SK-N-SH (cell line): ENCODE results near the gene TP73.

ENCODE experiments used
- ELF1 ChIP-seq: IDR thresholded peaks from 2 replicates; pipeline ENCODE4 v1.4.0; 2012
- EP300 ChIP-seq, 2 experiments: IDR thresholded peaks; 2 replicates each; pipeline versions ENCODE4 v1.4.0 to v1.6.1; 2012; ENCODE audit warnings: borderline replicate concordance in 1 of 2, low read depth in 1 of 2, low read length in 1 of 2
- FOXJ3 ChIP-seq: sonication (generic); formaldehyde crosslinking; IDR thresholded peaks from 2 replicates; pipeline ENCODE4 v1.5.1; 2020; ENCODE audit warnings: mild to moderate bottlenecking, missing genetic modification reagents
- FOXM1 ChIP-seq: IDR thresholded peaks from 2 replicates; pipeline ENCODE4 v1.4.0; 2012; ENCODE audit warnings: low read depth, mild to moderate bottlenecking
- GABPA ChIP-seq: IDR thresholded peaks from 2 replicates; pipeline ENCODE4 v1.4.0; 2012; ENCODE audit warnings: low read depth, mild to moderate bottlenecking
- MAX ChIP-seq: IDR thresholded peaks from 2 replicates; pipeline ENCODE4 v1.4.0; 2012; ENCODE audit warnings: low read depth
- MXI1 ChIP-seq: IDR thresholded peaks from 2 replicates; pipeline ENCODE4 v1.6.1; 2012; ENCODE audit warnings: mild to moderate bottlenecking, low read depth, low read length, improper control_type of control experiment
- NRF1 ChIP-seq: IDR thresholded peaks from 2 replicates; pipeline ENCODE4 v1.6.1; 2012; ENCODE audit warnings: low read depth, mild to moderate bottlenecking, low read length
- POLR2AphosphoS5 ChIP-seq: IDR thresholded peaks from 2 replicates; pipeline ENCODE4 v1.6.1; 2012; ENCODE audit warnings: low read depth, low read length
- RFX5 ChIP-seq: IDR thresholded peaks from 2 replicates; pipeline ENCODE4 v1.6.1; 2012; ENCODE audit warnings: mild to moderate bottlenecking, improper control_type of control experiment, low read length
- SIN3A ChIP-seq: IDR thresholded peaks from 2 replicates; pipeline ENCODE4 v1.6.1; 2012; ENCODE audit warnings: low read depth, mild to moderate bottlenecking, low read length, moderate library complexity, borderline replicate concordance
- TEAD4 ChIP-seq: IDR thresholded peaks from 2 replicates; pipeline ENCODE4 v1.4.0; 2012; ENCODE audit warnings: mild to moderate bottlenecking, borderline replicate concordance; ENCODE audit not compliant: insufficient read depth
- ZBTB33 ChIP-seq: IDR thresholded peaks from 2 replicates; pipeline ENCODE4 v1.4.0; 2012; ENCODE audit warnings: low read depth, borderline replicate concordance
- TF ChIP-seq, protein P1 (sequence below): fragments of 200-600 bp; sonication (generic); IDR thresholded peaks from 2 replicates; pipeline ENCODE4 v1.6.1; 2017; ENCODE audit warnings: antibody characterized with exemption, mild to moderate bottlenecking, moderate library complexity

DNA sequence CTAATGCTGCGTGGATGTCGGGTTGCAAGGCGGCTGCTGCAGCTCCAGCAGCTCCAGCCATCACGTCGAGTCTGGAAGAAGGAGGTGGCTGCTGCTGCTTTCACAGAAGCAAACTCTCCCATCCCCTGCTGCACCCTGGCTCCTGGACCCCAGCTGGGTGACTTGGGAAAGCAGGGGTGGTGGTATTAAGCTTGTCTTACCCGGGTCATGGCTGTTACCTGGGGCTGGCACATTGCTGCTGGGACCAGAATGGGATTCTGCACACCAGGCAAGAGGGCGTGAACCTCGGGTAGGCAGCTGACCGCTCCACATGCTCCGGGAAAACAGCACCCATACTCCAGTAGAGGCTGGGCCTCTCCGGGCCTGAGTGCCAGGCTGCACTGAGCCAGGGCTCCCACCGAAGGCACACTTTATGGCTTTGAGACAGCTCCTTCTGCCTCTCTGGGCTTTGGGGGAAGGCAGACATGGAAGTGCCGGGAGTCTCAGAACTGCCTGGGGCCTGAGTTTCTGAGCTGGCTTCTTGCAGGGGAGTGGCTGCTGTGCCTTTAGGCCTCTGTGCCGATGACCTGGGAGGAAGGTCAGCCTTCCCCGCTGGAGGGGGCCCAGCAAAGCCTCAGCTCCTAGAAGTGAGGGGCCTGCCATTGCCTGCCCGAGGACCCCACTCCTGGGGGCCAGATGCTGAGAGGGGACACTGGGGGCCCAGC is 121.4 kb downstream of the TP73 start:
- no peak for TF ChIP-seq TEAD4
- TF ChIP-seq, protein P1, sequence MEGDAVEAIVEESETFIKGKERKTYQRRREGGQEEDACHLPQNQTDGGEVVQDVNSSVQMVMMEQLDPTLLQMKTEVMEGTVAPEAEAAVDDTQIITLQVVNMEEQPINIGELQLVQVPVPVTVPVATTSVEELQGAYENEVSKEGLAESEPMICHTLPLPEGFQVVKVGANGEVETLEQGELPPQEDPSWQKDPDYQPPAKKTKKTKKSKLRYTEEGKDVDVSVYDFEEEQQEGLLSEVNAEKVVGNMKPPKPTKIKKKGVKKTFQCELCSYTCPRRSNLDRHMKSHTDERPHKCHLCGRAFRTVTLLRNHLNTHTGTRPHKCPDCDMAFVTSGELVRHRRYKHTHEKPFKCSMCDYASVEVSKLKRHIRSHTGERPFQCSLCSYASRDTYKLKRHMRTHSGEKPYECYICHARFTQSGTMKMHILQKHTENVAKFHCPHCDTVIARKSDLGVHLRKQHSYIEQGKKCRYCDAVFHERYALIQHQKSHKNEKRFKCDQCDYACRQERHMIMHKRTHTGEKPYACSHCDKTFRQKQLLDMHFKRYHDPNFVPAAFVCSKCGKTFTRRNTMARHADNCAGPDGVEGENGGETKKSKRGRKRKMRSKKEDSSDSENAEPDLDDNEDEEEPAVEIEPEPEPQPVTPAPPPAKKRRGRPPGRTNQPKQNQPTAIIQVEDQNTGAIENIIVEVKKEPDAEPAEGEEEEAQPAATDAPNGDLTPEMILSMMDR: no peak
- no peak for TF ChIP-seq ELF1
- TF ChIP-seq RFX5: no peak
- TF ChIP-seq FOXM1: no peak
- TF ChIP-seq GABPA: no peak
- TF ChIP-seq NRF1: no peak
- no peak for TF ChIP-seq FOXJ3 (CRISPR knock-in tag)
- no peak for TF ChIP-seq EP300 (IDR thresholded peaks at IDR 0.05; ENCODE audit: borderline replicate concordance in 1 of 2, low read depth in 1 of 2, low read length in 1 of 2)
- no peak for TF ChIP-seq POLR2AphosphoS5
- no peak for TF ChIP-seq SIN3A
- no peak for TF ChIP-seq MAX
- TF ChIP-seq MXI1: no peak
- TF ChIP-seq ZBTB33: no peak
